GM18951 (cell line): ENCODE measurements around the gene MYO1B.

Experiments used
- POLR2A ChIP-seq: IDR thresholded peaks from 4 replicates; pipeline ENCODE4 v1.6.1; 2011; ENCODE audit warnings: mild to moderate bottlenecking; ENCODE audit not compliant: insufficient read length, insufficient read depth; ENCODE audit errors: extremely low read depth
- in situ Hi-C: fragments of 300-500 bp; cut with MboI; formaldehyde crosslinking; loops from one replicate; pipeline ENCODE4 v1.12.0; 2022; ENCODE audit warnings: low sequenced_read_pairs, mixed read lengths, inconsistent platforms; ENCODE audit not compliant: unreplicated experiment

MYO1B gene

DNA sequence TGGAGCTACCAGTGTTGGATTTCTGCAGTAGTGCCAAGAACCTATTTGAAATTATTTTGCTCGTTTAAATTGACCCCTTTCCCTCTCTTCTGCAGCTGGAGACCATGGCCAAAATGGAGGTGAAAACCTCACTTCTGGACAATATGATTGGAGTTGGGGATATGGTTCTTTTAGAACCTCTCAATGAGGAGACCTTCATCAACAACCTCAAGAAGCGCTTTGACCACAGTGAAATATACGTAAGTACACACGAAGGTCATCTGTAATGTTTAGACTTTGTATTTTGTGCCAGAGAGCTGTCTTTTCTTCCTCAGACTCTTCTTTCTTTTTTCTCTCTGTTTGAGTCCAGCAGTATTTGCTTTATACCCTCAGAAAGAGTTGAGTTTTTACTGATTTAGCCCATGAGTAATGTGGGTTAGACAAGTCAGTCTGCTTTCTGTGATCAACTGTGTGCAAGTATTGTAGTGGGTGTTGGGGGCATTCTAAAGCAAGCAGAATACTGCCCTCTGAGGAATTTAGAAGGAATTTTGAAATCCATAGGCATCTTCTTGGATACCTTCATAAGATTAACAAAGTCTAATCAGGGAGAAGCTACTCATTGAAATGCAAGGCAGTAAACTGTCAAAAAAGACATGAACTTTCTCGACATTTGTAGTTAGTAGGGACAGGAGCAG is 31.7 kb downstream of the MYO1B start:
- TF ChIP-seq POLR2A = no peak
- in situ Hi-C loops = no loop called here

DNA sequence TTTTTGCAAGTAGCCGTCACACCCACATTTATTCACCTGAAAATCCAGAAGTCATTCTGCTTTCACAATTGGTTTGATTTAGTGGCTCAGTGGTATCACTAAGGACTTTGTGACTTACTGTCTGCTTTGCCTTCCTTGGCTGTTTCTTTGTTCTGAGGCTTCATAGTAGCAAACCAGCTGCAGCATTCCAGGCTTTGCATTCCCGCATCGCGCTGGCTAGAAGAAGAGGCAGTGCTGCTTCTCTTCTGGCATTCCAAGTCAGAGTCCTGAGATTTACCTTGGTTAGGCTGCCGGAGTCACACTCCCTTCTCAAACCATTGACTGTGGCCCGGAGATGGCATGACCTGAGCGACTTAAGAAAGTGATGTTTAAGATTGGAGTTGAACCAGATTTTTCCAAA is 35.1 kb downstream of the MYO1B start:
- TF ChIP-seq POLR2A = no peak
- in situ Hi-C loops = no loop called here

DNA sequence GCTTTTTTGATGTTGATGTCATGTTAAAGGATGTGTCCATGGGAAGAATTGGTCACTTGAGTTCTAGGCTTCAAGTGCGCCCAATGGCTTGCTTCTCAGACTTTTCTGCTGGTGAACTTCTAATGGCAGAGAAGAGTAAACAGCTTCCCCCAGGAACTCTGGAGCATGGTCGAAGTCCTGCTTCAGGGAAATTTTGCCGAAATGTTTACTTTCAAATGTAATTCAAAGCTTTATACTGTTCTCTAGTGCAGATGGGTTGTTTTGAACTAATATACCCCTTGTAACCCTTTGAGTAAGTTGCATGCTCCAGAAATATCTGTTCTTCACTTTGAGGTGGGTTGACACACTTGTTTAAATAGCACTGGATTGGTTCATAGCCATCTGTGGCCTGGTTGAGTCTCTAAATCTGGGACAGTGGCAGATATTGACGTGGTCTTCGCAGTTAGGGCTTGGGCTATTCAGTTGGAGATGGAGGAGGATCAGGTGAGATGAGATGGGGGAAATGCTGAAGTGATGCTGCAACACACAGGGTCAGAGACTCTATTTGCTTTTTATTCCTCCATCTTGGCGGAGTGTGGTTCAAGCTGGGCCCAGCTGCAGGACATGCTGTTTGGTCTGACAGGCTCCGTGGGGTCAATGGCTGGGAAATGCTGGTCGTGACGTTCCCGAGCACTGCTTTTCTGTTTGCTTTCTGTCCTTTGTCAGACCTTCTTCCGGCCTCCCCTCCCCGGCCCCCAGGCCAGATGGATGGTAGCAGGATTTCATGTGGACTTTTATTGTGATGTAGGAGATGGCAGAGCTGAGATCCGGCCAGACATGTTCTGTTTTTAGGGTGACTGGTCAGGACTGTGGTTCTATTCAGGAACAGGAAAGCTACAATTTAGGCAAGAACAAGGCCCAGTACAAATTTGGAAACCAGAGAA is 35.9 kb downstream of the MYO1B start:
- in situ Hi-C loops = no loop called here
- TF ChIP-seq POLR2A = no peak

DNA sequence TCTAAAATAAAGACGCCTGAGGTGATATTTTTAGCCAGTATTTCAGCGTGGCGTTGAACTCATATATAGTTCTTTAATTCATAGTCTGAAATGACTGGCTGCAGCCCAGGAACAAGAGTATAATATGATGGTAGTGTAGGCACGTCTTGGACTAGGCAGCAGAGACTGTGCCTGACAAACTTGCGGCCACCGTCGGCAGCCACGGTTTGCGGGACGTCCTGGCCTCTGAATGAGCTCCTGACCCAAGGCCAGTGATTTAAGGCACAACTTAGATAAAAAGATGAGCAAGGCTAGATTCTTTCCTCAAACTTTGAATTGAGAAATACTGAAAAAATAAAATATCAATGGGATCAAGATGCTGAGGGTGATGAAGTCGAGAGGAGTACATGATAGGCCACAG is 40.0 kb downstream of the MYO1B start:
- in situ Hi-C loops = no loop called here
- TF ChIP-seq POLR2A = no peak

DNA sequence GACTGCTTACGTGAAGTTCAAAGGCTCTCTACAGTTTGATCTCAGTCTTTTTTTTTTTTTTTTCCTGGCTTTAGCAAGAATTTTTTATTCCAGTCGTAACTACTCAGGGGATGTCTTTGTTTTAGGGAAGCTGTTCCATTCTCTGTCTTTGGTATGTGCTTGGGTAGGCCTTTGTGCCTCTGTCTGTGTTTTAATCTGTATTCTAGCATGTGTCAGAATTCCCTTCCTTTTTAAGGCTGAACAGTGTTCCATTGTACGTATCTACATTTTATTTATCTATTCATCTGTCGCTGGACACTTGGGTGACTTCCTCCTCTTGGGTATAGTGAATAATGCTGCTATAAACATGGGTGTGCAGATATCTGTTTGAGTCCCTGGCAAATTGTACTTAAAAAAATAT is 42.6 kb downstream of the MYO1B start:
- in situ Hi-C loops = no loop called here
- TF ChIP-seq POLR2A = no peak

DNA sequence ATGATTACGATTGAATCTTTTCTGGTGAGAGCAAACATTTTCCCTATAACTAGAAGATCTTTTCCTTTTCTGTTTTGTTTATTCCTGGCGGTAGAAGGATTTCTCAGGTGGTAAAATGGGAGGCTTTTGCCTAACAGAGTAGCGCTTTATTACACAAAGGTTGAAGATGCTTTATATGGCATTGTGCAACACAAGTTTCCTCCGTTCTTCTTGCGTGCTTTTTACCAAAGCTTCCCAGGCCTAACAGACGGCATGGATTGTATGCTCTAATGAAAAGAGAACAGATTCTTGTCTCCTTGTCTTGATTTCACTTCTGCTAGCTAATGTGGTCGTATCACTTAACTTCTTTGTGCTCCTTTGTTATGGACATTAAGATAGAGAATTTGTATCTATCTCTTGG is 43.8 kb downstream of the MYO1B start:
- in situ Hi-C loops = no loop called here
- TF ChIP-seq POLR2A = no peak

DNA sequence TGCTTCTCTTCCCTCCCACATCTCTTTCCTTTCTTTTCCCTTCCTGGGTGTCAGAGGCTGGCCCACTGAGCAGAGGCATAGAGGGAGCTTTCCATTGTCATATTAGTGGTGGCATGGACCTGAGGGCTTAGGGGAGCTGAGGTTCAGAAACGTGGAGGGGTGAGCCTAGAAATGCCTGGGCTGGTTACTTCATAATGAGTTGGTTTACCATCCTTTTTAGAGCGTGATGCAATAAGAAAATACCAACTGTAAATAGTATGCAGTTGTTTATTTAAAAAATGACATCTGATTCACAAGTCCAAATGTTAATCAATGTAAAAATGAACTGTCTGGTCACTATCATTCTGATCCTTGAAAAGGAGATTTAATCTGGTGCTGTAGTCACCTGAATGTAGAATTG is 46.3 kb downstream of the MYO1B start:
- in situ Hi-C loops = no loop called here
- no peak for TF ChIP-seq POLR2A

DNA sequence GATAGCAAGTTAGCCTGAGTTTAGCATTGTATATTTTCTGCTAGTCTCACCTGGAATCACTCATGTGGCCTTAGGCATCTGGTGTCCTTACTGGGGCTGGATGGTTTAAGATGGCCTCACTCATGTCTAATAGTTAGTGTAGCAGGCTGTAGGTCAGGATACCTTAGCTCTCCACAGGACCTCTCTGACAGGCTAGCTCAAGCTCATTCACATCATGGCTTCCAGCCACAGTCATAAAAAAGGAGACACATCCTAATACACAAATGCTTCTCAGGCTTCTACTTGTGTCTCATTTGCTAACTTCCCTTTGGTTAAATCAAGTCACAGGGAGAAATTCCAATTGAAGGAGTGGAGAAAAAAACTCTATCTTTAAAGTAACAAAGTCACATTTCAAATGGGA is 47.7 kb downstream of the MYO1B start:
- in situ Hi-C loops = no loop called here
- TF ChIP-seq POLR2A = no peak

DNA sequence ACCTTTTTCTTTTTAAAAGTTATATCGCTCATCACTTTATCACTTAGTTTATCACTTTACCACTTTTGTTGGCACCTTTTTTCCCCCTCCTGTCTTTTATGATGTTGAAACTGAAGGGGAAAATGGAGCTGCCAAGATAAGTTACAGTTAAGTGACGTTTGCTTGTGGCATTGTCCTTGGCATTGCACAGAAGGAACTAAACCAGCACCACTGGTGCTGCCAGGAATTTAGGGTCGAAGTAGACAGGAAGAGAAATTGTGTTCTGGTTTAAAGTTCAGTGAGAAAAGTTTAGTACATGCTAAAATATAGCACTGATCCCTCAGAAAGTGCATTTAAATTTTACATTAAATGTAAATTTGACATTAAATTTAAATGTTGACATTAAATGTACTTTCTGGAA is 49.9 kb downstream of the MYO1B start:
- in situ Hi-C loops = no loop called here
- TF ChIP-seq POLR2A = no peak

DNA sequence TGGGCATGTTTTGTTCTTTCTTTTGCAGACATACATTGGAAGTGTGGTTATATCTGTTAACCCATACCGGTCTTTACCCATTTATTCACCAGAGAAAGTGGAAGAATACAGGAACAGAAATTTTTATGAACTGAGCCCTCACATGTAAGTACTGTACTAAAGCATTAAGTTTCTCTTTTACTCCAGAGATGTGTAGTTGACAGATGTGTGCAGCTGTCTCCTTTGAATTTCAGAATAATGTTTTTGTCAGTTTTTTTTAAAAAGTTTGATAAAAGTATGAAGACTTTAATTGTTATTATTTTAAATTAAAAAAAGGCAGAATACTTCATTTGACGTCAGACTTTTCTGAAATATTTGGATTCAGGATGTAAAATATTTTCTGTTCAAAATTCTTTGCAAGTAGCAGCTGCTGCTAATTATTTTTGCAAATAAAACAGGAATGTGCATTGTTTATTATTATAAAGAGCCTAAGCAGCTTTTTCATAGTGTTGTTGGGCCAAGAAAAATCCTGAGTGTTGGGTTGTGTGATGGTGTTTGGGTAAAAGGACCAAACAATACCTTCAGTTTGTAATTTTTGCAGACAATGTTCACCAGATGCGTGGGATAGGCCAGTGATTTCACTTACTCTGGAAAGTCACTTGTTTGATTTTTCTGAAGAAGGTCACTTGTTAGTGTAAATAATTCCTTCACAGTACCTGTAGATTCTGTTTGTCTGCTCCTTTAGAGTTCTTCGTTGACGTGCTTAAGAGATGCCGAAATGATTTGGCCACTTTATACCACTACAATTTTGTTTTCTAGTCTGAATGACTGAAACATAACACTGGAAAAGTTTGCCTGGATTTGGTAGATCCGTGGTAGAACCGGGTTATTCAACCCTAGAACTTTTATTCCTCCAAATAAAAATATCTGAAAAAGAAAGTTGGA is 51.1 kb downstream of the MYO1B start:
- no peak for TF ChIP-seq POLR2A
- in situ Hi-C loops = no loop called here

DNA sequence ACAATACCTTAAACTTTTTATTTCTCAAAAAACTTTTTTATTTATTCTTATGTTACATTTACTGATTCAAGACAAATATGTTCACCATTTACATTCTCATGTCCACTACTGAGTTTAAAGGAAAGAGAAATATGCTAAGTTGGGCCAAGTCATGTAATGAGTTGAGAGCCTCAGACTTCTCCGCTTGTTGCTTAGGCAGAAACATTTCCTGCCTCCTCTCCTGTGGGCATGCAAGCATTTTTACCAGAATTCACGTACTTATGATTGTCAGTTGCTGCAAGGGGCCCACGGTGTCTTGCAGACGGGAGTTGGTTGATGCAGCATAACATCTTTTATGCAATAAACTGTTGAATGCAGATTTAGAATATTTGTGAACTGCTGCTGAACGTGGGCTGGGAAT is 51.8 kb downstream of the MYO1B start:
- TF ChIP-seq POLR2A = no peak
- in situ Hi-C loops = no loop called here

DNA sequence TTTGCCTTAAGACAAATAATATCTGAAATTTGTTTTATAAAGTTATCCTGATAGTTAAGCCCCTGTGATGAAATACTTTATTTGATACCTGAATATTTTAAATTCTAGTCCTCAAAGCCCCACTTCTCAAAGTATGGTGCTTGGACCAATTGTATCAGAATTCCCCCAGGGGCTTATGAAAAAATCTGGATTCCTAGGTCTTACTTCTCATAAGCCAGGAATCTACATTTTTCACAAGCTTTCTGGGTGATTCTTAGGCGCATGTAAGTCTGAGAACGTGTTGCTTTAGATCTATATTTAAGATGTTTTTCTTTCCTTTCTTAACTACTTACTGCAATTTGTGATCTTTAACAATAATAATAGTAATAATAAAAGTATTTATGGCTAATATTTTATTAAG is 53.1 kb downstream of the MYO1B start:
- no peak for TF ChIP-seq POLR2A

DNA sequence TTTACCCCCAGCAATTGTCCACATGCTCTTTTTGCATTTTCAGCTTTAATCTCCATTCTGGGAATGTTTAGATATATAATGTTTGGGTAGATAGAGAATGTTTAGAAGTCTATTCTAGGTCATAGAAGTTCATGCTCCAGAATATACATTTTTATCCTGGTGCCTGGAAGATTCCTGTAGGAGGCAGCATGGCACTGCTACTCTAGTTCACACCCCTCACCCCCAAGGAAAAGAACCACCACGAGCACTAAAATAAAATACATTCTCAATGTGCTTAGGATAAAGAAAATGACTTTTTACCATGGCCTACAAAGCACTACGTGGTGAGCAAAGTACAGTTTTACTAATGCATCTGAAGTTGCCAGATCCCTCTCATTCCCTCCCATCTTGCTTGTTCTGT is 53.8 kb downstream of the MYO1B start:
- in situ Hi-C loops = no loop called here
- no peak for TF ChIP-seq POLR2A

More for the DNA sequence above, 53.1 kb downstream of the MYO1B start:
- in situ Hi-C loops = no loop called here

DNA sequence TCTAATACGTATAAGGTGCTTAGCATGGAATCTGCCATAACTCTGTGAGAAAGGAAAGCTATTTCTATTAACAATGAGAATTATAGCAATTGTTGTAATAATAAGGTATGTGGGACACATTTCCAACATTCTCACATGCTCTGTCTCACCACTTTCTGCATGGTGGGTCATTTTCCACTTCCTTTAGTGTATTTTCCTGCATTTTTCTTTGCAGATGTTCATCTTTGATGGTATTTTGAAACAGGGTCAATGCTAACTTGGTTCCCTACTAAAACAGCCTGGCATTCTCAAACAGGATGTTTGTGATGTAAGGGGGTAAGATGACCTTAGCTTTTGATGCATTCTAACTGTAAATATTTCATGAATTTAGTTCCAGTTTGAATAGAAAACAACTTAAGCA is 54.7 kb downstream of the MYO1B start:
- in situ Hi-C loops = no loop called here
- TF ChIP-seq POLR2A = no peak

DNA sequence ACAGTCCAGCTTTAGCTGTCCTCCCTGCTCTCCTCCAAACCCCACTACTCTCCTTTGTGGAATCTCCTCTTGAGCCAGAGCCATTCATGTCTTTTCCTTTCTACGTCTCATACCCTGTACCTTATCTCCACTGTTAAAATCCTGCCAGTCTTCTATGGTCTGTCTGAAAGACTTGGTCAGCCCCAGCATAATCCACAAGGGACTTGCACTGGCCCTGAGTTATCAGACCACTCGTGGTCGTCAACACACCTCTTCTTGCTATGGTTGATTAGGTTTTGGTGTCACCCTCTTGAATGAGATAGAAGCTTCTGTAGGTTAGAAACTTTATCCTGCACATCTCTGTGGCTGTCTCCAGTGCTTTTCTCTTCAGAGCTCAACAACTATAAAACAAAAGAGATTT is 56.8 kb downstream of the MYO1B start:
- no peak for TF ChIP-seq POLR2A
- in situ Hi-C loops = no loop called here
